Kidney capillary endothelial cell (primary cell): Measurements from ENCODE around the gene PLTP.

Experiments
- DNase-seq: peaks from one replicate; pipeline ENCODE4 v3.0.0-alpha.2; 2018; ENCODE audit warnings: low spot score

The PLTP gene

GRCh38 chr20:45873409-45874103 lies 38.4 kb downstream of the PLTP start:
- no peak for DNase-seq

DNA sequence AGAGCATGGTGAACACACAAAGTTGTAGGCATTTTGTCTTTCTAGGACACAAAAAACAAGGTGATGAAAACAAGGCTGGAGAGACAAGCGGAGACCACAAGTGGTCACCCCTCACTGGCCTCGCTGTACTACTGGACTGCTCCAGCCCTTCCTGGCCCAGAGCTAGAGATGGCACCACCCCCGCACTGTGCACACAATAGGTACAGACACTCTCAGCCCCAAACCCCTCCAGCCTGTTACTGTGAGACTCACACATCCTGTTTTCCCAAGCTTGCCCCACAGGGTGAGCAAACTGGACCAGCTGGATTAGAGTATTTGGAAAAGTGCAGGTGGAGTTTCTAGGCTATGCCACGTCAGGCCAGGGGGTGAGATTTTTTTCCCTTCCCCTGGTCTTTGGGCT lies 39.3 kb downstream of the PLTP start:
- no peak for DNase-seq

- DNase-seq = no peak
Observed at GRCh38 chr20:45867819-45868176, 44.2 kb downstream of the PLTP start.

DNA sequence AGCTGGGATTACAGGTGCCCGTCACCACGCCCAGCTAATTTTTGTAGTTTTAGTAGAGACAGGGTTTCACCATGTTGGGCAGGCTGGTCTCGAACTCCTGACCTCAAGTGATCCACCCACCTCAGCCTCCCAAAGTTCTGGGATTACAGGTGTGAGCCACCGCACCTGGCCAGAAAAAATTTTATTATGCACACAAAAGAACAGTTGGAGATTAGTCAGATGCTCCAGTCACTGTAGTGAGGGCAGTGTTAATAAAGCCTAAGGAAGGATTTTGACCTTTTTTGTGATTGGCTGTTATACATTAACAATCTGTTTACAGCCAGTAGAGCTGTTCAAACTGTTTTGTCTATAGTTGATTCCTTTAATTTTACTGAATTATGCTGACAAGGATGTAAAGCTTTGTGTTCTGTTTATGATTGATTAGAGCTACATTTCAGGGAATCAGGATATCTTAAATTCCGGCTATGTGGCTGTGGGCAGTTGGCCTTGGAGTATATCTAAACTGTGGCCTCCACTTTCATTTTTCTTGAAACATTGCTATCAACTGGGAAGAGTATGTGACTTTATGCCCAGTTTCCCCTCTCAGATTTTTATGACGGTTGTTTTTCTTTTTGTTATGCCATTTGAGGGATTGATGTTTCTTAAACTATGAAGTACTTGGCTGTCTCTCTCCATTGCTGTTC lies 44.7 kb downstream of the PLTP start:
- DNase-seq = no peak

DNA sequence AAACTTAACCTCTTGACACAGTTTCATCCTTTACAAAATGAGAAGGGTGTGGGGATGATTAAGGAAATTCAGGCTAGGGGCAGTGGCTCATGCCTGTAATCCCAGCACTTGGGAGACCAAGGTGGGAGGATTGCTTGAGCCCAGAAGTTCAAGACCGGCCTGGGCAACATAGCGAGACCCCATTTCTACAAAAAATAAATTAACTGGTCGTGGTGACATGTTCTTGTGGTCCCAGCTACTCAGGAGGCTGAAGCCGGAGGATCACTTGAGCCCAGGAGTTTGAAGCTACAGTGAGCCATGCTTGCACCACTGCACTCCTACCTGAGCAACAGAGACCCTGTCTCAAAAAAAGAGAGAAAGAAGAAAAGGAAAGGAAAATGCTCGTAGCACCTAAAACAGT lies 45.5 kb downstream of the PLTP start:
- no peak for DNase-seq

GRCh38 chr20:45863543-45864470 lies 48.1 kb downstream of the PLTP start:
- DNase-seq = no peak

DNA sequence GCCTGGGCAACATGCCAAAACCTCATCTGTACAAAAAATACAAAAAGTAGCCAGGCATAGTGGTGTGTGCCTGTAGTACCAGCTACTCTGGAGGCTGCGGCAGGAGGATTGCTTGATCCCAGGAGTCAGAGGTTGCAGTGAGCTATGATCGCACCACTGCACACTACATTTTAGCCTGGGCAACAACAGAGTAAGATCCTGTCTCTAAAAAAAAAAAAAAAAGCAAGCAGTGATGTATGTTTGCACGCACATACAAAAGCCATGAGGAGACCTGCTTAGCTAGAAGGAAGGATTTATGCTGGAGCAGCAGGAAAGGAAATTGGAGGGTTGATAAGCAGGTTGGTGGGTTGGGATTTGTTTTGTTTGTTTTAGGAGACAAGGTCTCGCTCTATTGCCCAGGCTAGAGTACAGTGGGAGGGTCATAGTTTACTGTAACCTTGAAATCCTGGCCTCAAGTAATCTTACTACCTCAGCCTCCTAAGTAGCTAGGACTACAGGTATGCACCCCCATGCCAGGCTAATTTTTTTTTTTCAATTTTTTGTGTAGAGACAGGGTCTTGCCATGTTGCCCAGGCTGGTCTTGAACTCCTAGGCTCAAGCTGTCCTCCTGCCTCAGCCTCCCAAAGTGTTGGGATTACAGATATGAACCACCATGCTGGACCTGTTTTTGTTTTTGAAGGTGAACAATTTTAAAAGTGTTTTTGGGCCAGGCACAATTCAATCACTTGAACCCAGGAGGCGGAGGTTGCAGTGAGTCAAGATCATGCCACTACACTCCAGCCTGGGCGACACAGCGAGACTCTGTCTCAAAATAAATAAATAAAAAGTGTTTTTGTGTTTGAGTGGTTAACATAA lies 50.5 kb downstream of the PLTP start:
- no peak for DNase-seq

DNA sequence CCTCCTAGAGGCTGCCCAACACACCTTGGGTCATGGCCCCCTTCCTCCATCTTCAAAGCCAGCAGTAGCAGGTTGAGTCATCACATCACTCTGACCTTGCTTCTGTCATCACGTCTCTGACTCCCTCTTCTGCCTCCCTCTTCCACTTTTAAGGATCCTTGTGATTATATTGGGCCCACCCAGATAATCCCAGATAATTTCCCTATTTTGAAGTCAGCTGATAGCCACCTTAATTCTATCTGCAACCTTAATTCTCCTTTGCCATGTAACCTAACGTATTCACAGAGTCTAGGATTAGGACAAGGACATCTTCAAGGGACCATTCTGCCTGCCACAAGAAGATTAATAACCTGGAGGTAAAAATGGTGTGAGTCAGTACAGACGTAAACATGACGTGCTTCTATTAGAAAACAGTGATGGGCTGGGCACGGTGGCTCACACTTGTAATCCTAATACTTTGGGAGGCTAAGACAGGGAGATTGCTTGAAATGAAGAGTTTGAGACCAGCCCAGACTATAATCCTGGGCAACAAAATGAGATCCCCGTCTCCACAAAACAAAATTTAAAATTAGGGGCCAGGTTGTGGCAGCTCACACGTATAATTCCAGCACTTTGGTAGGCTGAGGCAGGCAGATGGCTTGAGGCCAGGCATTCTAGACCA lies 51.3 kb downstream of the PLTP start:
- DNase-seq = no peak

DNA sequence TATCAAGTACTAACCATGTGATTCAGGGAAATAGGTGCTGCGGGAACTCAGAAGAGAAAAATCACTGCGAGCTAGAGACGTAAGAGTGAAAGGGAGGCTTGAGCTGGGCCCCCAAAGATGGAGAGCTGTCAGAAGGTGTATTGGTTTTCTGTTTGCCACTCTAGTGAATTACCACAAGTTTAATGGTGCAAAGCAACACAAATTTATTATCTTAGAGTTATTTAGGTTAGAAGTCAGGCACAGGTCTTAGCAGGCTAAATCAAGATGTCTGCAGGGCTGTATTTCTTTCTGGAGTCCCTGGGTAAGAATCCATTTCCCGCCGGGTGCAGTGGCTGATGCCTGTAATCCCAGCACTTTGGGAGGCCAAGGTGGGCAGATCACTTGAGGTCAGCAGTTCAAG lies 52.0 kb downstream of the PLTP start:
- DNase-seq = no peak

DNA sequence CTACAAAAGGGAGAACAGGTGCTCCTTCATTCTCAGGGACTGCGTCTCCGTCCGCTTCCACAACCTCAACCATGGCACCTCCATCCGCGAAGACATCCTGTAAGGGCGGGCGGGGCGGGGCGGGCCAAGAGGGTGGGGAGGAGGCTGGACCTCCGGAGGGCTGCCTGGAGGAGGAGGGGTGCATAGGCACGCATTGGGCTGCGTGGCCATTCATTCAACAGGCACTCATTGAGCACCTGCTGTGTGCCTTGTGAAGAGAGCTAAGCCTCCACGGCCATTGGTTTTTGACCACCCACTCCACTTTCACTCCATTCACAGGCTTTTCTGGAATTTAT lies 54.1 kb downstream of the PLTP start:
- DNase-seq = no peak

- peak; percentile 100 for DNase-seq
Observed at GRCh38 chr20:45857114-45857881, 54.7 kb downstream of the PLTP start, which contains the start of the genes ACOT8 and ZSWIM3. ACOT8 (minus strand) TSS chr20:45857392; CDS start chr20:45857315, 77 bp downstream. ZSWIM3 (plus strand) TSS chr20:45857614; CDS start chr20:45857826, 212 bp downstream.

GRCh38 chr20:45853484-45853883 lies 58.5 kb downstream of the PLTP start:
- DNase-seq = no peak

DNA sequence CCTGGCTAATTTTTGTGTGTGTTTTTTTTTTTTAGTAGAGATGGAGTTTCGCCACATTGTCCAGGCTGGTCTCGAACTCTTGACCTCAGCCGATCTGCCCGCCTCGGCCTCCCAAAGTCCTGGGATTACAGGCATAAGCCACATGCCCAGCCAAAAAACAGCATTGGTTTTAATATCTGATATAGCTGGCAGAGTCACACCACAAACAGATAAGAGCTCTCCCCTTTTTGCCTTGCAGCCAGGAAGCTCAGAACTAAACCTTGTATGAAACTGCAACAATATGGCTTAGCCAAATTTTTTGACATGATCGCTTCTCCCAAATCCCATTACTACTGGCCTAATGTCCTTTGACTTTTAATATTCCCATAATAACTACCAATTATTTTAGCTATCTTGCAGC lies 59.6 kb downstream of the PLTP start:
- DNase-seq = no peak

DNA sequence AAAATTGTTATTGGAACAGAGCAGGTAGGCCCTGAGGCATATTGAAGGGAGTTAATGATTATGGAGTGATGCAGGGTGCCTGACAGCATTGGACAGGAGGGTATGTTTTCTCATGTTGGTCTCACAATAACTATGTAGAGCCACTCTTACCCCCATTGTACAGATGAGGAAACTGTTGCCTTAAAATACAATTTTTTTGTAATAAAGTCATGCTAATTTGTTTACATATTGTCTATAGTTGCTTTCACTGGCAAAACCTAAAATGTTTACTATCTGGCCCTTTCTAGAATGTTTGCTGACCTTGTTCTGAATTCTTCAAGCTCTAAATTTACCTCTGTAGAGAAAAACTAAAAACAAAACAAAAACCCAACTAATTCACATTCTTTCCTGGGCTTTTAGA lies 60.5 kb downstream of the PLTP start:
- DNase-seq = no peak

DNA sequence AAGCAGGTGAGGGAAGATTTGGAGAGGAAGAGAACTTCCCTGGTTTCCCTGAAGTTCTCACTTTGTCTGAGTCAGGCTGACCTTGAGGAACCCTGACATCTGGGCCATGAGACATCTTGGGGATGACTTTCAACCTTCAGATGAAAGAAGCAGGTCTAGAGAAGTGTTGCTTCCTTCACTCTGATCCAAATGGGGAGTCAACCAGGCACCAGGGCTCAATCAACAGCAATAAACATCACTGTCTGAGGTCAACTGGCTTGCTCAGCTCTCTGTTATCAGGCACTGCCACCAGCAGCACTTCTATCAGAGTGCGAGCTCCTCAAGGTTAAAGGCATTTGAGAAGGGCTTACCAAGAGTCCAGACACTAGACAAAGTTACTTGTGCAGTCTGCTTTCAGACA lies 61.0 kb downstream of the PLTP start:
- no peak for DNase-seq

GRCh38 chr20:45850238-45850637 lies 61.7 kb downstream of the PLTP start:
- no peak for DNase-seq

- DNase-seq = no peak
Observed at GRCh38 chr20:45848969-45849582, 62.9 kb downstream of the PLTP start.
